Muscle of back (tissue), 13 donors: ENCODE results near the gene TES. TPM values are rescaled to one million over a fixed set of nuclear protein-coding genes. Genes with fewer than 3 reads are reported as not detected.
"Not testable (repeated sequence)": the region's sequence is repeated elsewhere in the genome, so short reads cannot be mapped to it uniquely, and the experiment has no call there.

ENCODE experiments used
- DNase-seq, 3 donors: peaks; one replicate each; pipeline versions ENCODE4 v3.0.0 to v3.0.0-alpha.2; 2013
- long read RNA-seq, 9 donors: transcript quantifications; one replicate each; lab custom pipeline, GENCODE V29; 2026
- polyA plus RNA-seq, 10 donors: library from polyadenylated mRNA; unstranded; fragments of 120-200 nt; gene quantifications; one replicate each; pipeline ENCODE4 v1.2.1, GENCODE V29; 2013; ENCODE audit not compliant: insufficient read length in 10 of 10

TES gene, protein sequence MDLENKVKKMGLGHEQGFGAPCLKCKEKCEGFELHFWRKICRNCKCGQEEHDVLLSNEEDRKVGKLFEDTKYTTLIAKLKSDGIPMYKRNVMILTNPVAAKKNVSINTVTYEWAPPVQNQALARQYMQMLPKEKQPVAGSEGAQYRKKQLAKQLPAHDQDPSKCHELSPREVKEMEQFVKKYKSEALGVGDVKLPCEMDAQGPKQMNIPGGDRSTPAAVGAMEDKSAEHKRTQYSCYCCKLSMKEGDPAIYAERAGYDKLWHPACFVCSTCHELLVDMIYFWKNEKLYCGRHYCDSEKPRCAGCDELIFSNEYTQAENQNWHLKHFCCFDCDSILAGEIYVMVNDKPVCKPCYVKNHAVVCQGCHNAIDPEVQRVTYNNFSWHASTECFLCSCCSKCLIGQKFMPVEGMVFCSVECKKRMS
- polyA plus RNA-seq: 10 to 100 TPM; 15.6 to 33.4 (median 20.4) TPM
- long read RNA-seq, donor 1, transcript TES-201 (7 exons, 2,782 nt): major isoform, 5 of 7 reads
- long read RNA-seq, donor 1, partial matches to known transcripts: 0 of 7 reads
- long read RNA-seq, donor 1, other reads (novel, unspliced or antisense): 0 of 7 reads
- long read RNA-seq, donor 2, partial matches to known transcripts: 29 of 33 reads
- long read RNA-seq, donor 2, other reads (novel, unspliced or antisense): 0 of 33 reads
- long read RNA-seq, donor 3: 0 reads
- long read RNA-seq, donor 4, transcript TES-201 (7 exons, 2,782 nt): major isoform, 9 of 28 reads
- long read RNA-seq, donor 4, partial matches to known transcripts: 17 of 28 reads
- long read RNA-seq, donor 4, other reads (novel, unspliced or antisense): 0 of 28 reads
- long read RNA-seq, donor 5, transcript TES-201 (7 exons, 2,782 nt): major isoform, 9 of 45 reads
- long read RNA-seq, donor 5, partial matches to known transcripts: 32 of 45 reads
- long read RNA-seq, donor 5, other reads (novel, unspliced or antisense): 0 of 45 reads
- long read RNA-seq, donor 6, transcript TES-201 (7 exons, 2,782 nt): major isoform, 9 of 61 reads
- long read RNA-seq, donor 6, partial matches to known transcripts: 51 of 61 reads
- long read RNA-seq, donor 6, other reads (novel, unspliced or antisense): 0 of 61 reads
- long read RNA-seq, donor 7, transcript TES-201 (7 exons, 2,782 nt): major isoform, 8 of 22 reads
- long read RNA-seq, donor 7, partial matches to known transcripts: 11 of 22 reads
- long read RNA-seq, donor 7, other reads (novel, unspliced or antisense): 0 of 22 reads
- long read RNA-seq, donor 8, partial matches to known transcripts: 51 of 57 reads
- long read RNA-seq, donor 8, other reads (novel, unspliced or antisense): 0 of 57 reads
- long read RNA-seq, donor 9: 0 reads

DNA sequence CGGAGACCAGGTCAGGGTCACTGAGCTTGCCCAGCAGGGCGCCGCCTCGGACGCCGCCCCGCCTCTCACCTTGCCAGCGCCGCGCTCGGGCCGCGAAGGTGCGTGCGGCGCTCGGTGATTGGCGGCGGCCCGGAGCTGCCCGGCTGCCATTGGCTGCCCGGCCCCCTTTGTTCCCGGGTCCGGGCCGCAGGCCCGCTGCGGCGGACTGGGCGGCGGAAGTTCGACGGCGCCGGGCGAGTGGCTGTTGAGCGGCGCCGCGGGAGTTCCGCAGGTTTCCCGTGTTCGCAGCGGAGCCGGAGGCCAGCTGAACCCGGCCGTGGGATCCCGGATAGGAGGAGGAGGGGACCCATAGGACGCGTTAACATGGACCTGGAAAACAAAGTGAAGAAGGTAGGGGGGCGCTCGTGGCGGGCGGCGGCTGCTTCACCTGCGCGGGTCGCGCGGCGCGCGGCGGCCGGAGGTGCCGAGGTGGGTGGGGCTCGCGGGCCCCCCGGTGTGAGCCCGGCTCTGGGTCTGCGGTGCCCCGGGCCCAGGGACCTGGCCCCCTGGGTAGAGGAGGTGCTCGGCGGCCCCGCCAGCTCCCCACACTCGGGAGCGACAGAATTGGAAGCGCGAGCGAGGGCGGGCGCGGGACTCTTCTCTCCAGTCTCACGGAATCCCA lies at the start of gene TES:
Gene TES (plus strand): TSS at position 195 of the 661 bp plus-strand sequence. CDS start 169 bp downstream, at position 364.
- DNase-seq: peak in 2 of 3 donors; percentile 67 to 82

DNA sequence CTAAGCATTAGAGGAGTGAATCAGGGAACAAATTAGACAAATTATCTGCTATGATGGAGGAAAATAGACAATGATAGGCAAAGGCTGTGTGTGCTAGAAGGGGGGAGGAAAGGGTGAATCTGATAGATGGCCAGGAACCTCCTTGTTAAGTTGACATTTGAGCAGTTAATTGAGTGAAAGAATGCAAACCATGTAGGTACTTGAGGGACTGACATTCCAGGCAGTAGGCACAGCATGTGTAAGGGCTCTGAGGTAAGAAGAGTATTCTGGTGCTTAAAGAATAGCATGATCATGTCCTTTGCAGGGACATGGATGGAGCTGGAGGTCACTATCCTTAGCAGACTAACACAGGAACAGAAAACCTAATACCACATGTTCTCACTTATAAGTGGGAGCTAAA lies 48.6 kb upstream of the TES start:
- DNase-seq: no peak

- DNase-seq: no peak
Measured at GRCh38 chr7:116162254-116162653, 48.1 kb upstream of the TES start.

DNA sequence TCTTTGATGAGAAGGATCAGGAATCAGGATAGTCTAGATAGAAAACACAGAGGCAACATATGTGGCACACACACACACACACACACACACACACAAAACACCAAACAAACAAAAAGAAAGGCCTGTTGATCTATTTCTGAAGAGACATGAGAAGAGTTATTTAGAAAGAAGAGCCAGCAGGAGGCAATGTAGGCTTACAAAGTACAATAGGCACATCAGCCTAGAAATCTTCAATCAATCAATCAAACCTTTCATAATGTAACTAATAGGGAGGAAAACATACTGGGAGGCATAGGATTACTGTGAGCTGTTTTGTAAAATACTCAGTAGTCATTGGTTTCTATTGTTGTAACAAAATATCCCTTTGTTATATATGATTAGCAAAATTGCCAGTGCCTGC lies 47.3 kb upstream of the TES start:
- no peak for DNase-seq

DNA sequence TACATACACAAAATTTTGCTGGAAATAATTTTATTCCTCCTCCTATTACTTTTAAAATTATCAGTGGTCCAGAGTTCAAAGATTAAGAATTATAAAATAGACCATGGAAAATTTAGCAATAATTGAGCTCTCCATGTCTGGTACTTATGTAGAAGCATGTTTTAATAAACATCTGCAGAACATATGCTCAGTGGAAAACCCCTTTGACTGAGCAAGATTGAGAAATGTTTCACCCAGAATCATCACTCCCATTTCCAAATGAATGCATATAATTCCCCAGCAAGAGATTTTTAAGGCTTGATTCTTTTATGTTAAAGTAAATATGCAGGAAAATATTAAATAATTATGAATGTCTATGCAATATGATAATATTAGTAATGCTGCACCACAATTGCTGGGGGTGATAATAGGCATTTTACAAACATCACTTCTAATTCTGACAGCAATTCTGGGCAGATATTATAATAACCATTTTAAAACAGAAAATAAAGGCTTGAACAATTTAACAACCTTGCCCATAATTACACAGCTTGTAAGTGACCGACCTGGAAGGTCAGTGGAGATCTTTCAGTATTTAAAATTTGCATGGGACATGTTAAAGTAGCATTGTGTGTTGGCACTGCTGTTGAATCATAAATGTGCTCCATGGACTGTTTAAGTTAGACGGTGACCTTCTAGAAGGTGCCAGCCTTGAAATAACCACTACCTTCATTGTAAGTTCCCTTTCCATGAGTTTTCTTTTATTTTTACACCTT lies 45.6 kb upstream of the TES start:
- DNase-seq: no peak

GRCh38 chr7:116165717-116166116 lies 44.6 kb upstream of the TES start:
- no peak for DNase-seq

DNA sequence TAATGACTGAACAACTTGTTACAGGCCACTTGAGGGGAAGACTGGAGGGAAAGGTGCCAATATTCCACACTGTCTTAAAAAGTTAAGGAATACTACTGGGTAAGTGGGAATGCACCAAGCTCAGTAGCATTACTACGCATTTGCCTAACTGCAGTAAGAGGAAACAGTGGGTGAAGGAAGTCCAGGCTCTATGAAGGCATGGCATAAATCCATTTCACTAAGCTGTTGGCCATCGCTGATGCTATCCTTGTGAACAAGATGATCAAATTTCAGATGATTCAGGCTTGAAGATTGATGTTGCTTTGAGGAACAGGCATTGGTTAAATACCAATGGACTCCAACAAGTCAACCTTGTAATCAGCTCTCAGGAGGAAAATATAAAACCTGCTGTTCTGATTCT lies 44.2 kb upstream of the TES start:
- DNase-seq: no peak

DNA sequence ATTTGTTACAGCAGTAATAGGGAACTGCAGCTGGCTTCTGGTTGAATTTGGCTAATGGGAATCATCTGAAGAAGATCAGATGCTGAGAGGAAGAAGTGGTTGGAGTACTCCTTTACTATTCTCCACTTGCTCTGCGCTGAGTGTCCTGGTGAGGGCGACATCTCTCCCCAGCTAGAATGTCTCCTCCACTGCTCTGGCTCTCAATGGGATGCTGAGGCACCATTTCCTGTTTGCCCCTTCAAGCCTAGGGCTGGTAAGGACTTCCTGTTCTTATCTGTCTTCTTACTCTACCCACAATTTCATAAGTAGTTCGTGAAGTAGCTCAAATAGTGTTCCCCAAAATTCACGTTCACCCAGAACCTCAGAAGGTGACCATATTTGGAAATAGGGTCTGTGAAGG lies 43.2 kb upstream of the TES start:
- no peak for DNase-seq

GRCh38 chr7:116169060-116169459 lies 41.3 kb upstream of the TES start:
- DNase-seq: no peak

- no peak for DNase-seq
Measured at GRCh38 chr7:116170180-116170579, 40.2 kb upstream of the TES start.

- DNase-seq: no peak
Measured at GRCh38 chr7:116171094-116171493, 39.2 kb upstream of the TES start.

- no peak for DNase-seq
Measured at GRCh38 chr7:116172353-116172752, 38.0 kb upstream of the TES start.

- peak; percentile 49 to 75 (median 68) for DNase-seq
Measured at GRCh38 chr7:116173051-116174028, 37.0 kb upstream of the TES start.

DNA sequence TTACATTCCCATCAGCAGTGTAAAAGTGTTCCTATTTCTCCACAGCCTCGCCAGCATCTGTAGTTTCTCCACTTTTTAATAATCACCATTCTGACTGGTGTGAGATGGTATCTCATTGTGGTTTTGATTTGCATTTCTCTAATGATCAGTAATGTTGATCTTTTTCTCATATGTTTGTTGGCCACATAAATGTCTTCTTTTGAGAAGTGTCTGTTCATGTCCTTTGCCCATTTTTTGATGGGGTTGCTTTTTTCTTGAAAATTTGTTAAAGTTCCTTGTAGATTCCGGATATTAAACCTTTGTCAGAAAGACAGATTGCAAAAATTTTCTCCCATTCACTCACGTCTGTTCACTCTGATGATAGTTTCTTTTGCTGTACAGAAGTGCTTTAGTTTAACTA lies 35.2 kb upstream of the TES start:
- DNase-seq: not testable (repeated sequence)

DNA sequence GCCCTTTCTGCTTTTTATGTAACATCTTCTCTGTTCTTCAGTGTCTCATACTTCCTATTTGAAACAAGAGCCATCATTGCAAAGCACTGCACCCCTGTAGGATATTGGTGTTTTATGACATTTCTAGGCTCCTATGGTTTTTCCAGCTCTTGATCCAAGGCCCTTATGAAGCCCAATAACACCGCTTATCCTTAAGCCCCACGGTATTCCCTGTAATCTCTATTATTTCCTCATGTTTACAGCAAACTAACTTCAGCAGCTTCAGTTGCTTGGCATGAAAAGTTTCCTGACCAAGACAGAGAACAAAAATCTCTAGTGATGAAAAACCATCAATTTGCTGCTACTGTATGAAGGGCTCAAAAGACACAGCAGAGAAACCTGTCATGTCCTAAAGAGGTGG lies 34.1 kb upstream of the TES start:
- no peak for DNase-seq

DNA sequence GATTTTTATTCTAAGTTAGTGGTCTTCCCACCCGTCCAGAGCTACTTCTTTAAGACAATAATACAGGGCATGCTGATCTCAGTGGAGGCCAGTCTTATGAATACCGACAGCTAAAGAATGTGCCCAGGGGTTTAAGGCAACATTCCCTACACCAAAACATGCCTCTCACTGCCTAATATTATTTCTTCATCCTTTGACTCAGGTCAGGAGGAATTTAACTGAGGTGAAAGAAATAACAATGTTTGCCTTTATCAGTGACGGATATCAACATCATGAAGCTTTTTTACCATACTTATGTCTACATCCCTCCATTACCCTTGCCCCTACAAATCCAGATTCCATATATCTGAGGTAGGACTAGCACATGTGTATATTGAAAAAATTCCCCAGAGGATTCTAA lies 33.3 kb upstream of the TES start:
- peak in 1 of 3 donors; percentile 71 for DNase-seq

DNA sequence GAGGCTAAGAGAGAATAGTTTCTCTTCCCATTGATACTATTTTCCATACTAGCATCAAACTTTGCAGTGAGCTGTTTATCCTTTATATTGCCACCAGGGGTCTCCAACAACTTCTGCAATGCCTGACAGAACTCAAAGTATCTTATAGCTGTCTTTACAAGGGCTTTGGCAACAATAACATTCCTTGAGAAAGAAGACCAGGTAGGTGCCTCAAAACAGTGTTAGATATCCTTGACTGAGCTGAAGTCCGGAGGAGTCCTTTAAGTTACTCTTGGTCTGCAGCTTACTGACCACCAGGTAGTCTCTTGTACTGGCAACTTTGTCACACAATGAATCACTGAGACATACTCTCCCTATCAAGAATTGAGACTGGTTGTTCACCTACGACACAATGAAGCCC lies 30.0 kb upstream of the TES start:
- peak; percentile 49 to 72 (median 52) for DNase-seq

GRCh38 chr7:116182023-116182422 lies 28.3 kb upstream of the TES start:
- DNase-seq: no peak

DNA sequence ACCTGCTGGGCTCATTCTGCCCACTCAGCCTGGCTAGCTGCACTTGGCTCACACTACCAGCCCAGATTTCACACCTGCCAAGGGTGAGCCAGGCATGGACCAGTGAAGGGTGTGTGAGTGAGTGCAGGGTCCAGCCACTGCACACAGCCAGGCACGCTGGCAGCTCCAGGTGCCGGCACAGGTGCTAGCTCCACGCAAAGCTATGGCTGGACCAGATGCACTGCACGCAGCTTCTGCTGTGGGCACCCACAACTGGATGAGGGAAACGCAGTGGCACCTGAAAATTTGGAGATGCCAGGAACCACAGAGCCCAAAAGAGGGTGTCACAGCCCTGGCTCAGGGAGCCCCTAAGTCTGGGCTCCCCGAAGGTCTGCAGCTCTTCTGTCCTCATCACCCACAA lies 24.9 kb upstream of the TES start:
- DNase-seq: no peak
